Hematopoietic multipotent progenitor cell treated with erythropoietin and hydrocortisone succinate and interleukin-3 and kit ligand, for 8 days (in vitro differentiated cells): ENCODE results near the gene VWF.
A peak's percentile ranks its signal among the peaks of the same experiment; 100 is the strongest.

Source experiments
- DNase-seq: peaks from one replicate; pipeline ENCODE4 v3.0.0-alpha.2; 2015

The VWF gene

GRCh38 chr12:6074979-6075585 is 49.4 kb downstream of the VWF start:
- peak; percentile 40 for DNase-seq

- DNase-seq, result no peak
Measured at GRCh38 chr12:6074427-6074826, 50.0 kb downstream of the VWF start.

GRCh38 chr12:6073426-6073825 is 51.0 kb downstream of the VWF start:
- no peak for DNase-seq

- DNase-seq, result no peak
Measured at GRCh38 chr12:6072302-6072752, 52.1 kb downstream of the VWF start.

- peak; percentile 44 for DNase-seq
Measured at GRCh38 chr12:6071589-6071988, 52.9 kb downstream of the VWF start.

GRCh38 chr12:6070472-6071257 is 53.8 kb downstream of the VWF start:
- no peak for DNase-seq

- DNase-seq, result peak; percentile 52
Measured at GRCh38 chr12:6069437-6070093, 54.9 kb downstream of the VWF start.

GRCh38 chr12:6068227-6068626 is 56.2 kb downstream of the VWF start:
- no peak for DNase-seq

- DNase-seq, result no peak
Measured at GRCh38 chr12:6067152-6067916, 57.1 kb downstream of the VWF start.

GRCh38 chr12:6066651-6067050 is 57.8 kb downstream of the VWF start:
- no peak for DNase-seq

- no peak for DNase-seq
Measured at GRCh38 chr12:6065863-6066199, 58.6 kb downstream of the VWF start.

GRCh38 chr12:6065131-6065862 is 59.2 kb downstream of the VWF start:
- no peak for DNase-seq

- peak; percentile 34 for DNase-seq
Measured at GRCh38 chr12:6062757-6063735, 61.4 kb downstream of the VWF start.

GRCh38 chr12:6062395-6062756 is 62.1 kb downstream of the VWF start:
- DNase-seq, result no peak

- DNase-seq, result no peak
Measured at GRCh38 chr12:6061660-6062059, 62.8 kb downstream of the VWF start.

GRCh38 chr12:6059860-6060565 is 64.5 kb downstream of the VWF start:
- no peak for DNase-seq

GRCh38 chr12:6059221-6059620 is 65.2 kb downstream of the VWF start:
- DNase-seq, result no peak

GRCh38 chr12:6058481-6059161 is 65.8 kb downstream of the VWF start:
- DNase-seq, result no peak

GRCh38 chr12:6057700-6058099 is 66.8 kb downstream of the VWF start:
- DNase-seq, result no peak
